K562 (cell line): ENCODE measurements around the gene SLC16A5. TPM values are rescaled to one million over a fixed set of nuclear protein-coding genes. Genes with fewer than 3 reads are reported as not detected.
A peak's percentile ranks its signal among the peaks of the same experiment; 100 is the strongest.
"Not testable (repeated sequence)": the region's sequence is repeated elsewhere in the genome, so short reads cannot be mapped to it uniquely, and the experiment has no call there.

Experiments used
- ATAC-seq: fragments of 200-7000 bp; cut with Tn5 transposase; 3 replicates; pipeline ENCODE4 v1.9.1; 2020; ENCODE audit warnings: moderate library complexity
- BruUV-seq: library from RNA; stranded (reverse); fragments of 400-500 nt; replicated peaks from 2 replicates; lab custom pipeline; 2021; lab: Mats Ljungman, UMichigan
- CTCF ChIA-PET: fragments of 300-600 bp; formaldehyde crosslinking; extraction: SDS; loops from one replicate; lab custom pipeline; 2021; ENCODE audit warnings: low intra/inter-chr PET ratio; lab: Yijun Ruan, JAX
- POLR2A ChIA-PET: fragments of 300-600, 350-650 bp; sonication (Branson Sonifier 250); formaldehyde crosslinking; extraction: SDS; loops from one replicate; lab custom pipeline; 2021; ENCODE audit warnings: antibody characterized with exemption, inconsistent platforms; lab: Yijun Ruan, JAX
- DNase-seq, 4 experiments: peaks; one replicate each; pipeline versions ENCODE4 v3.0.0 to v3.0.0-alpha.2; 2011 to 2018; ENCODE audit warnings: low spot score in 3 of 4, mixed read lengths in 3 of 4; ENCODE audit errors: extremely low read depth in 1 of 4
- FAIRE-seq: peaks from 2 replicates; lab custom pipeline; 2011; peaks lifted over from hg19 to GRCh38; lab: Jason Lieb, UNC
- H2AFZ ChIP-seq: 2 replicates; pipeline ENCODE4 v1.6.0; 2011; ENCODE audit warnings: low read depth, low read length, control low read depth, inconsistent platforms
- H3K27ac ChIP-seq: fragments of 200-600 bp; 3 replicates; pipeline ENCODE4 v1.8.0; 2011; ENCODE audit warnings: low read depth, mild to moderate bottlenecking, control low read depth, inconsistent platforms, low read length, moderate library complexity, mixed read lengths; ENCODE audit errors: extremely low read depth
- H3K27me3 ChIP-seq, 2 experiments: fragments of 300-600 bp in 1 of 2; 2 replicates in 1 of 2; 3 replicates in 1 of 2; pipeline versions ENCODE4 v1.6.0 to v1.8.0; 2011; ENCODE audit warnings: inconsistent platforms in 2 of 2, low read length in 2 of 2, mild to moderate bottlenecking in 1 of 2, mixed read lengths in 1 of 2, moderate library complexity in 1 of 2; ENCODE audit not compliant: control insufficient read depth in 2 of 2, insufficient read depth in 2 of 2
- H3K36me3 ChIP-seq: fragments of 300-600 bp; 3 replicates; pipeline ENCODE4 v1.8.0; 2011; ENCODE audit warnings: mild to moderate bottlenecking, low read length, inconsistent platforms; ENCODE audit not compliant: control insufficient read depth, insufficient read depth
- H3K4me1 ChIP-seq, 2 experiments: fragments of 200-600 bp in 1 of 2; replicated peaks in 1 of 2; 2 replicates in 1 of 2; 3 replicates in 1 of 2; pipeline versions ENCODE4 v1.5.1 to v1.8.0; 2011; ENCODE audit warnings: inconsistent platforms in 2 of 2, low read length in 2 of 2, mild to moderate bottlenecking in 1 of 2, mixed read lengths in 1 of 2, moderate library complexity in 1 of 2; ENCODE audit not compliant: control insufficient read depth in 2 of 2, insufficient read depth in 2 of 2
- H3K4me2 ChIP-seq: 2 replicates; pipeline ENCODE4 v1.6.1; 2011; ENCODE audit warnings: low read length, control low read depth, inconsistent platforms, mixed read lengths; ENCODE audit not compliant: insufficient read depth
- H3K4me3 ChIP-seq: fragments of 200-600 bp; sonication (generic), shearing (Covaris generic); 2 replicates; pipeline ENCODE4 v1.5.1; 2016; ENCODE audit warnings: control low read depth, inconsistent platforms
- H3K79me2 ChIP-seq: fragments of 200-600 bp; 3 replicates; pipeline ENCODE4 v1.8.0; 2011; ENCODE audit warnings: low read length, inconsistent platforms; ENCODE audit not compliant: control insufficient read depth, insufficient read depth
- H3K9ac ChIP-seq, 2 experiments: 2 replicates each; pipeline versions ENCODE4 v1.6.0 to v1.6.1; 2011; ENCODE audit warnings: low read depth in 2 of 2, low read length in 2 of 2, control low read depth in 1 of 2, inconsistent platforms in 1 of 2, mild to moderate bottlenecking in 1 of 2, mixed read lengths in 1 of 2; ENCODE audit not compliant: insufficient read depth in 1 of 2
- H3K9me1 ChIP-seq: one replicate; pipeline ENCODE4 v1.6.0; 2011; ENCODE audit warnings: inconsistent platforms, mild to moderate bottlenecking, low read length, moderate library complexity; ENCODE audit not compliant: control insufficient read depth, insufficient read depth
- H3K9me3 ChIP-seq: replicated peaks from 2 replicates; pipeline ENCODE4 v1.5.1; 2011; ENCODE audit warnings: low read depth, low read length, inconsistent platforms; ENCODE audit not compliant: control insufficient read depth, insufficient read depth
- H4K20me1 ChIP-seq: replicated peaks from 2 replicates; pipeline ENCODE4 v1.6.1; 2011; ENCODE audit warnings: low read length, inconsistent platforms, mixed read lengths; ENCODE audit not compliant: control insufficient read depth, insufficient read depth
- DMBX1 ChIP-seq: fragments of 250-450 bp; sonication (Bioruptor Pico); IDR thresholded peaks from 2 replicates; pipeline ENCODE4 v1.8.0; 2022; ENCODE audit warnings: inconsistent platforms, mild to moderate bottlenecking, moderate library complexity, borderline replicate concordance
- EP300 ChIP-seq: IDR thresholded peaks from 2 replicates; pipeline ENCODE4 v1.6.1; 2012; ENCODE audit warnings: low read length, improper control_type of control experiment
- EP400 ChIP-seq: fragments of 450-650 bp; IDR thresholded peaks from 2 replicates; pipeline ENCODE4 v1.6.1; 2017; ENCODE audit warnings: antibody characterized with exemption, mild to moderate bottlenecking, moderate library complexity
- NFIC ChIP-seq: fragments of 450-650 bp; IDR thresholded peaks from 2 replicates; pipeline ENCODE4 v1.6.1; 2017; ENCODE audit warnings: mild to moderate bottlenecking, inconsistent platforms
- TFAP4 ChIP-seq: sonication (generic); formaldehyde crosslinking; IDR thresholded peaks from 2 replicates; pipeline ENCODE4 v1.8.0; 2022; ENCODE audit warnings: missing genetic modification reagents, mild to moderate bottlenecking, moderate library complexity, borderline replicate concordance
- ZFX ChIP-seq: sonication (generic); formaldehyde crosslinking; IDR thresholded peaks from 2 replicates; pipeline ENCODE4 v1.8.0; 2022; ENCODE audit warnings: mild to moderate bottlenecking, missing genetic modification reagents, moderate library complexity
- WGBS: fragments of 100-300 bp; shearing (Covaris generic); methylation state at CpG from one replicate; pipeline ENCODE4 v1.1.6; 2016; ENCODE audit warnings: low coverage, mixed read lengths; ENCODE audit not compliant: insufficient coverage; ENCODE audit errors: missing lambda C conversion rate; 5-methylcytosine and 5-hydroxymethylcytosine counted together
- in situ Hi-C: fragments of 300-500 bp; cut with MboI; formaldehyde crosslinking; loops from 4 replicates; pipeline ENCODE4 v1.15.0; 2018; ENCODE audit warnings: inconsistent platforms, mixed read lengths
- intact Hi-C: fragments of 100-400 bp; cut with micrococcal nuclease; formaldehyde crosslinking; loops from 2 replicates; pipeline ENCODE4 v1.14.2; 2022
- polyA plus RNA-seq, 8 experiments: library from polyadenylated mRNA; depleted of rRNA in 4 of 8; stranded (reverse) in 5 of 8; unstranded in 3 of 8; fragments of >200 nt; fragmentation: Nextera tagmentation in 2 of 8; fragmentation: Illumina TruSeq in 1 of 8; extraction: Ambion mirVana in 2 of 8; extraction: Trizol in 1 of 8; gene quantifications; 2 replicates each; pipeline versions ENCODE4 v1.2.1 to v1.2.3, GENCODE V29; 2011 to 2014; ENCODE audit warnings: inconsistent platforms in 1 of 8, missing spikeins in 1 of 8
- total RNA-seq, 7 experiments: library from RNA; depleted of rRNA in 6 of 7; stranded (reverse); fragments of >200 nt in 6 of 7; fragmentation: Illumina TruSeq in 2 of 7; extraction: Trizol in 2 of 7; gene quantifications; 2 replicates each; pipeline versions ENCODE4 v1.2.1 to v1.2.3, GENCODE V29; 2011 to 2021; ENCODE audit warnings: low replicate concordance in 1 of 7
- TF ChIP-seq, protein P1 (sequence below): fragments of 450-650 bp; IDR thresholded peaks from 2 replicates; pipeline ENCODE4 v1.6.1; 2016; ENCODE audit warnings: mild to moderate bottlenecking, moderate library complexity

The SLC16A5 gene
- total and polyA plus RNA-seq, 9 of the 15 experiments (the other 6 are each of a cell fraction or from before 2014, with no cell fraction given), result 0.06 to 2.6 (median 0.91) TPM

DNA sequence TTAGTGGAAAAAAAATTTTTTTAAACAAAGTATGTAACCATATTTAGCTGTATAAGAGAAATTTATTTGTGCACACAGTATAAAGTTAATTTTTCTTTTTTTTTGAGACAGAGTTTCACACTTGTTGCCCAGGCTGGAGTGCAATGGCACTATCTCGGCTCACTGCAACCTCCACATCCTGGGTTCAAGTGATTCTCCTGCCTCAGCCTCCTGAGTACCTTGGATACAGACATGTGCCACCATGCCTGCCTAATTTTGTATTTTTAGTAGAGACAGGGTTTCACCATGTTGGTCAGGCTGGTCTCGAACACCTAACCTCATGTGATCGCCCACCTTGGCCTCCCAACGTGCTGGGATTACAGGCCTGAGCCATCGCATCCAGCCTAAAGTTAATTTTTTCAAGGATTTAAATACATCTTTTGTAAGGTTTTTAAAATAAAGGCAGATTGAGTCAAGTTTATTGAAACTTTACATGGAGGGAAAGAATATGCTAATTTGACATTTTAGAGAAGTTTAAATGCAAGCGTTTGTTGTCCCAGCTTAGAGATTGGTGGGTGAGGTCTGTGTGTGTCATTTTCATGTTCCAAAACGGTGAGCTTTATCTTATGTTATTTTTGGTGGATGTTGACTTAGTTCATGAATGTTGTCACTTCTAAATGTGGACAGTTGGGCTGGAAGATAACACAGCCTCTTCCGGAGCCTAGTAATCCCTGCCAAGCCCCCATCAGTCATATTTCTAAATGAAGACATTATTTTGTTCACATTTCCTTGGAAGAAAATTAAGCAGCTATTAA lies 16.1 kb upstream of the SLC16A5 start:
- peak; percentile 91 for FAIRE-seq
- H3K4me3 ChIP-seq, H3K27me3 ChIP-seq, H3K9me3 ChIP-seq, H4K20me1 ChIP-seq, H3K79me2 ChIP-seq, BruUV-seq, CTCF ChIA-PET, in situ Hi-C loops, H3K9me1 ChIP-seq, H3K36me3 ChIP-seq: not testable (repeated sequence)
- Histone ChIP-seq H3K27ac (peak overlapping the region; percentile 92), H3K4me1 (peaks cover 30 to 32% of the 10 kb centered on the region in 2 experiments), H3K9ac (peak overlapping the region; percentile 49 to 70; a peak in 3 of 4 replicates), H2AFZ (peak overlapping the region; percentile 76), H3K4me2 (peak overlapping the region; percentile 48)
- ATAC-seq, result peak; percentile 87
- WGBS, result 23% methylated on average over 8 of the region's 8 CpGs
- DNase-seq, result peak in 2 of 4 experiments; percentile 72 to 85
- intact Hi-C loops, result loop anchor here (5.0 kb wide), 1 partner anchor 36 kb away; the partner anchor contains the start of gene ARMC7
- POLR2A ChIA-PET, result interaction anchor here (0.5 to 3.1 kb wide), 17 partner anchors 9 to 133 kb away, joined by 3 to 12 read pairs (median 4); partner anchors contain the start of genes ARMC7, ATP5PD and SLC16A5
- TF ChIP-seq NFIC, result peak; percentile 75
- TF ChIP-seq, protein P1, sequence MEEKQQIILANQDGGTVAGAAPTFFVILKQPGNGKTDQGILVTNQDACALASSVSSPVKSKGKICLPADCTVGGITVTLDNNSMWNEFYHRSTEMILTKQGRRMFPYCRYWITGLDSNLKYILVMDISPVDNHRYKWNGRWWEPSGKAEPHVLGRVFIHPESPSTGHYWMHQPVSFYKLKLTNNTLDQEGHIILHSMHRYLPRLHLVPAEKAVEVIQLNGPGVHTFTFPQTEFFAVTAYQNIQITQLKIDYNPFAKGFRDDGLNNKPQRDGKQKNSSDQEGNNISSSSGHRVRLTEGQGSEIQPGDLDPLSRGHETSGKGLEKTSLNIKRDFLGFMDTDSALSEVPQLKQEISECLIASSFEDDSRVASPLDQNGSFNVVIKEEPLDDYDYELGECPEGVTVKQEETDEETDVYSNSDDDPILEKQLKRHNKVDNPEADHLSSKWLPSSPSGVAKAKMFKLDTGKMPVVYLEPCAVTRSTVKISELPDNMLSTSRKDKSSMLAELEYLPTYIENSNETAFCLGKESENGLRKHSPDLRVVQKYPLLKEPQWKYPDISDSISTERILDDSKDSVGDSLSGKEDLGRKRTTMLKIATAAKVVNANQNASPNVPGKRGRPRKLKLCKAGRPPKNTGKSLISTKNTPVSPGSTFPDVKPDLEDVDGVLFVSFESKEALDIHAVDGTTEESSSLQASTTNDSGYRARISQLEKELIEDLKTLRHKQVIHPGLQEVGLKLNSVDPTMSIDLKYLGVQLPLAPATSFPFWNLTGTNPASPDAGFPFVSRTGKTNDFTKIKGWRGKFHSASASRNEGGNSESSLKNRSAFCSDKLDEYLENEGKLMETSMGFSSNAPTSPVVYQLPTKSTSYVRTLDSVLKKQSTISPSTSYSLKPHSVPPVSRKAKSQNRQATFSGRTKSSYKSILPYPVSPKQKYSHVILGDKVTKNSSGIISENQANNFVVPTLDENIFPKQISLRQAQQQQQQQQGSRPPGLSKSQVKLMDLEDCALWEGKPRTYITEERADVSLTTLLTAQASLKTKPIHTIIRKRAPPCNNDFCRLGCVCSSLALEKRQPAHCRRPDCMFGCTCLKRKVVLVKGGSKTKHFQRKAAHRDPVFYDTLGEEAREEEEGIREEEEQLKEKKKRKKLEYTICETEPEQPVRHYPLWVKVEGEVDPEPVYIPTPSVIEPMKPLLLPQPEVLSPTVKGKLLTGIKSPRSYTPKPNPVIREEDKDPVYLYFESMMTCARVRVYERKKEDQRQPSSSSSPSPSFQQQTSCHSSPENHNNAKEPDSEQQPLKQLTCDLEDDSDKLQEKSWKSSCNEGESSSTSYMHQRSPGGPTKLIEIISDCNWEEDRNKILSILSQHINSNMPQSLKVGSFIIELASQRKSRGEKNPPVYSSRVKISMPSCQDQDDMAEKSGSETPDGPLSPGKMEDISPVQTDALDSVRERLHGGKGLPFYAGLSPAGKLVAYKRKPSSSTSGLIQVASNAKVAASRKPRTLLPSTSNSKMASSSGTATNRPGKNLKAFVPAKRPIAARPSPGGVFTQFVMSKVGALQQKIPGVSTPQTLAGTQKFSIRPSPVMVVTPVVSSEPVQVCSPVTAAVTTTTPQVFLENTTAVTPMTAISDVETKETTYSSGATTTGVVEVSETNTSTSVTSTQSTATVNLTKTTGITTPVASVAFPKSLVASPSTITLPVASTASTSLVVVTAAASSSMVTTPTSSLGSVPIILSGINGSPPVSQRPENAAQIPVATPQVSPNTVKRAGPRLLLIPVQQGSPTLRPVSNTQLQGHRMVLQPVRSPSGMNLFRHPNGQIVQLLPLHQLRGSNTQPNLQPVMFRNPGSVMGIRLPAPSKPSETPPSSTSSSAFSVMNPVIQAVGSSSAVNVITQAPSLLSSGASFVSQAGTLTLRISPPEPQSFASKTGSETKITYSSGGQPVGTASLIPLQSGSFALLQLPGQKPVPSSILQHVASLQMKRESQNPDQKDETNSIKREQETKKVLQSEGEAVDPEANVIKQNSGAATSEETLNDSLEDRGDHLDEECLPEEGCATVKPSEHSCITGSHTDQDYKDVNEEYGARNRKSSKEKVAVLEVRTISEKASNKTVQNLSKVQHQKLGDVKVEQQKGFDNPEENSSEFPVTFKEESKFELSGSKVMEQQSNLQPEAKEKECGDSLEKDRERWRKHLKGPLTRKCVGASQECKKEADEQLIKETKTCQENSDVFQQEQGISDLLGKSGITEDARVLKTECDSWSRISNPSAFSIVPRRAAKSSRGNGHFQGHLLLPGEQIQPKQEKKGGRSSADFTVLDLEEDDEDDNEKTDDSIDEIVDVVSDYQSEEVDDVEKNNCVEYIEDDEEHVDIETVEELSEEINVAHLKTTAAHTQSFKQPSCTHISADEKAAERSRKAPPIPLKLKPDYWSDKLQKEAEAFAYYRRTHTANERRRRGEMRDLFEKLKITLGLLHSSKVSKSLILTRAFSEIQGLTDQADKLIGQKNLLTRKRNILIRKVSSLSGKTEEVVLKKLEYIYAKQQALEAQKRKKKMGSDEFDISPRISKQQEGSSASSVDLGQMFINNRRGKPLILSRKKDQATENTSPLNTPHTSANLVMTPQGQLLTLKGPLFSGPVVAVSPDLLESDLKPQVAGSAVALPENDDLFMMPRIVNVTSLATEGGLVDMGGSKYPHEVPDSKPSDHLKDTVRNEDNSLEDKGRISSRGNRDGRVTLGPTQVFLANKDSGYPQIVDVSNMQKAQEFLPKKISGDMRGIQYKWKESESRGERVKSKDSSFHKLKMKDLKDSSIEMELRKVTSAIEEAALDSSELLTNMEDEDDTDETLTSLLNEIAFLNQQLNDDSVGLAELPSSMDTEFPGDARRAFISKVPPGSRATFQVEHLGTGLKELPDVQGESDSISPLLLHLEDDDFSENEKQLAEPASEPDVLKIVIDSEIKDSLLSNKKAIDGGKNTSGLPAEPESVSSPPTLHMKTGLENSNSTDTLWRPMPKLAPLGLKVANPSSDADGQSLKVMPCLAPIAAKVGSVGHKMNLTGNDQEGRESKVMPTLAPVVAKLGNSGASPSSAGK, result peak; percentile 52
- 0 out of 2 replicates have a peak, but pooled peaks have one; percentile 21 for TF ChIP-seq TFAP4 (CRISPR knock-in tag)
- peak; percentile 94 for TF ChIP-seq EP300
- peak; percentile 48; the same call in 1 of the 2 replicates for TF ChIP-seq ZFX
- TF ChIP-seq EP400, result peak; percentile 40; the same call in 1 of the 2 replicates
- peak; percentile 33; the same call in 1 of the 2 replicates for TF ChIP-seq DMBX1 (CRISPR knock-in tag)
